T1000 (cell line): Measurements from ENCODE around the gene ITM2B.
"Not testable (repeated sequence)": the region's sequence is repeated elsewhere in the genome, so short reads cannot be mapped to it uniquely, and the experiment has no call there.

Experiments used
- DNase-seq: peaks from one replicate; lab custom pipeline; 2025; ENCODE audit warnings: mixed read lengths; lab: John Stamatoyannopoulos, UW

Gene ITM2B

DNA sequence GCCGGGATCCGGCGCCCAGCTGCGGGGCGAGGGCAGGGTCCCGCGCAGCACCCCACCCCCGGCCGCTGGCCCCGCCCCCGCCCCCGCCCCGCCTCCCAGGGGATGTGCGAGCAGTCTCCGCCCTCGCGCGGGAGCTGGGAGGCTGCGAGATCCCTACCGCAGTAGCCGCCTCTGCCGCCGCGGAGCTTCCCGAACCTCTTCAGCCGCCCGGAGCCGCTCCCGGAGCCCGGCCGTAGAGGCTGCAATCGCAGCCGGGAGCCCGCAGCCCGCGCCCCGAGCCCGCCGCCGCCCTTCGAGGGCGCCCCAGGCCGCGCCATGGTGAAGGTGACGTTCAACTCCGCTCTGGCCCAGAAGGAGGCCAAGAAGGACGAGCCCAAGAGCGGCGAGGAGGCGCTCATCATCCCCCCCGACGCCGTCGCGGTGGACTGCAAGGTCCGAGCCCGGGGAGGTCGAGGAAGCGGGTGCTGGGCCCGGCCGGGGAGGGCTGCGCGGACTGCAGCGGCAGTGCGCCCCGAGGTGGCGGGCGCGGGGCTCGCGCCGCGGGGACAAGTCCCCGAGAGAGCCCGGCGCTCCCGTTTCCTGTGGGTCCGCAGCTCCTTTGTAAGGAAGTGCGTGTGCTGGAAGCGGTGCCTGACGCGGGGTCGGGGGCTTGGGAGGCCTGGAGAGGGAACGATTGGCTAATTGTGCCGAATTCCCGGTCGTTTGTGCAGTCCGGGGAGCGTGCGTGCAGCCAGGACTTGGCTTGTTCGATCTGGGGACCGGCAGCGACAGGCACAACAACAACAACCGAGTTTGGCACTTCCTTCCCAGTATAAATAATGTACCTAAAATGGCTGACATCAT lies at the start of gene ITM2B:
Gene ITM2B (plus strand): TSS at position 161 of the 843 bp plus-strand sequence. CDS start 155 bp downstream, at position 316.
- no peak for DNase-seq

DNA sequence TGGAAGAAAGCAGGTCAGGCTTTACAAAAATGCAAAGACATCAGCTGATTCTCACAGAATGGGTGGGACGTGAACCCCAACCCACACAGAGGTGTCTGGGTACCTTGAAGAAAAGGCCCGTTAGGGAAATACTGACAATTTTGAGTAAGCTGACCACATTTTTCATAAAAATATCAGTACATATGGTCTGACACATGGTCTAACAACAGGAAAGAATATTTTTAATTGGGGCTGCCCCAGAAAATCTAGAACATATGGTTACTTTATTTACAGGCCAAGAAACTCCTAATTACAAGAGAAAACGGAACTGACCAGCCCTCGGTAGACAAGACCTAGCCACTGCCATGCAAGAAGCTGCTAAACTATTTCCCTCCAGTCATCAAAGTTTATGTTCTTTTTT lies 48.7 kb upstream of the ITM2B start:
- DNase-seq: no peak

DNA sequence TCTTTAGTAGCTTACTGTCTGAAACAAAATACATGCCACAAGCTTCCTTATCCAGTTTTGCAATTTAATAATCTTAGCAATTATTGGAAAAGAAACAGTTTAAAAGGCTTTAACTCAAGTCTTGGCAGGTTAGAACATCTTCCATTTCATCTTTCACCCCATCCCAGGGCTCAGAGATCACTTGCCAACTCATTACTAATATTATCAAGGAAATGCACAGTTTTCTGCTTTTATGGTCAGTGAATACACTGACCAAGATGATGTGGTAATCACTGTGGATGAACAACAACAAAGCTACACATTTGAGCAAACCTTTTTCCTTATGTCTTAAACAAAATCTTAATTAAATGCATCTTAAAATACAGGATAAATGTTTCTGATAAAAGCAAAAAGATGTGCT lies 48.0 kb upstream of the ITM2B start:
- DNase-seq: no peak

DNA sequence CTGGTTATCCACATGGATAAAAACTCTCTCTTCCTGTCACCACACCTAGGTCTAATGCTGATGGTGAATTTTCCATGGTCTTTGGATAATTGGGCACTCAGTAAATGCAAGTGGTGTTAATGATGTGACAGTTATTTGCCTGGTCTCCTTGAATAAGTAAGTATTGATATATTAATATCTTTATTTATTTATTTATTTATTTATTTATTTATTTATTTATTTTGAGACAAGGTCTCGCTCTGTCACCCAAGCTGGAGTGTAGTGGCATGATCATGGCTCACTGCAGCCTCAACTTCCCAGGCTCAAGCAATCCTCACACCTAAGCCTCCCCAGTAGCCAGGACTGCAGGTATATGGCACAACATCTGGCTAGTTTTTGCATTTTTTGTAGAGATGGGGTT lies 46.3 kb upstream of the ITM2B start:
- DNase-seq: no peak

DNA sequence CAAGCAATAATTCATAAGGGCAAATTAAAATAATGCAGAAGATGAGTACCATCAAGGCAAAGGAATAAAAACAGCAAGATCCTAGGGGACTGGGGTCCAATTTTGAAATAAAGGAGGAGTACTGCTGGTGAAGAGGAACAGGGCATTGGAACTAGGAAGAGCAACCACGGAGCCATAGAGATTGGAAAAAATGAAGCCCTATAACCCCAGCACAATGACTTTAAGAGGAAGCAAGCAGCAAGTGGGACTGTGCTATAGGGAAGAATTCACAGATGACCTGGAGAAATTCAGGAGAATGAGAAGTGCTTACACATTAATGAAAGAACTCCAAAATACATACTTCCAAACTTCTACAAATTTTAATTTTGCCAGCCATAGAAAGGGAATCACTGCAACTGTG lies 44.9 kb upstream of the ITM2B start:
- no peak for DNase-seq

DNA sequence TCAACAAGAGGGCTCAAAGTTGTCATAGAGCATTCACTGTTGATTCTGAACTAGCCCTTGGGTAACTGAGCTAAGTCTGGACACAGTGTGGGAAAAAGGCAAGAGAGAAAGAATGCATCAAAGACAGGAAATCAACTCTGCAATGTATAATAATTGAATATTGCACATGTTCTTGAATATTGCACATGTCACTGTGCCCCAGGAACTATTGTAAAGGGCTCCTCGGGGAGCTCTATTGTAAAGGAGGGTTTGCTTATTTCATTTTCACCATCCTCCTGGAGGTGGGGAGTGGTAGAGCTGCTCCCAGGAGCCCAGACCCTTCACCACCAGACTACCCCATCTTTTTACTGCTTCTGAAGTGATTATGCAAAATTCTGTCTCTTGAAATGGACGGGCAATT lies 44.4 kb upstream of the ITM2B start:
- DNase-seq: no peak

DNA sequence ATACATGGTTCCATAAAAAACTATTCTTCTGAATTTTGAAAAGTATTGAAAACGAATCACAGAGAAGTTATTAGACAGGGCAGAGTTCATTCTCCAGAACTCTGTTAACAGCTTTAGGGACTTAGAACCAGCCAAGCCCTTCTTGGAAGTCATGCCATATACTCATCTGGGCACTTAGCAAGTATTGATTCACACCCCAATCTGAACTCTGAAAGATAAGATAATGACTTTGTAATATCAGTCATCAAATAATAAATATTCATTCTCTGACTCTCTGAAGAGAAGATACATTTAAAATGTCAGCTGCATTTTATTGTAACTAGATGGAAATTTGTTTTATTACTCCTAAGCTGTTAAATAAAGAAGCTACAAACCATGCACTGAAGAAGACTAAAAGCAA lies 43.8 kb upstream of the ITM2B start:
- DNase-seq: no peak

DNA sequence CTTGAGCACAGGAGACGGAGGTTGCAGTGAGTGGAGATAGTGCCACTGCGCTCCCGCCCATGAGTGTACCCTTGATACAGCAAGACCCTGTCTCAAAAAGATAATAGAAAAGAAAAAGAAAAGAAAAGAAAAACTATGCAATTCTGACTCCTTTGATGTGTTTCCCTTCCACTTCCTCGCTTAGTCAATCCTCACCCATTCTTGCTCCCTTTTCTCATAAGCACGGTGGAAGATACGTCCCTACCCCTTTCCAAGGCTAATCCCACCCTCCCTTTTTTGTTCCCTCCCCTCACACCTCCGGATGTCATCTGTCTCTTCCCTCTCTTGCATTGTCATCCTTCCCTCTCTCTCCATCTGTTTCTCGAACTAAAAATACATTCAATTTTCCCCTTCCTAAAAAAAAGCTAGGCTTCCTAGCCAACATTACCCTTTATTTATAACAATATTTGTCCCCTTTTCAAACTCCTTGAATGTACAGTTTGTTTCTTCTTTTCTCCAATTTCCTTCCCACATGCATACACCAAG lies 40.5 kb upstream of the ITM2B start:
- no peak for DNase-seq

DNA sequence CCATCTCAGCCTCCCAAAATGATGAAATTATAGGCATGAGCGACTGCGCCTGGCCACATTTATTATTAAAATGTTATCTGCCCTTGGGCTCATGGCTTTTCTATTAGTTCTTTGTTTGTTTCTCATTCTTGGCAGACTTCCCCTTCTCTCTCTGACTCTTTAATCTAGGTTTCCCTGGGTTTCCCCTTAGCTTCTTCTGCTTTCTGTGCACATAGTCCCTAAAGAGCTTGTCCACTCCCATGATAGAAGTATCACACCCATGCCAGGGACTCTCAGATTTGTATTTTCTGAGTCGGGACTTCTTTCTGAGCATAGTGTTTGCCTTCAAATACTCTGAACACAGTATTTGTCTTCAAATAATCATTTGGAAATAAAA lies 38.6 kb upstream of the ITM2B start:
- no peak for DNase-seq

DNA sequence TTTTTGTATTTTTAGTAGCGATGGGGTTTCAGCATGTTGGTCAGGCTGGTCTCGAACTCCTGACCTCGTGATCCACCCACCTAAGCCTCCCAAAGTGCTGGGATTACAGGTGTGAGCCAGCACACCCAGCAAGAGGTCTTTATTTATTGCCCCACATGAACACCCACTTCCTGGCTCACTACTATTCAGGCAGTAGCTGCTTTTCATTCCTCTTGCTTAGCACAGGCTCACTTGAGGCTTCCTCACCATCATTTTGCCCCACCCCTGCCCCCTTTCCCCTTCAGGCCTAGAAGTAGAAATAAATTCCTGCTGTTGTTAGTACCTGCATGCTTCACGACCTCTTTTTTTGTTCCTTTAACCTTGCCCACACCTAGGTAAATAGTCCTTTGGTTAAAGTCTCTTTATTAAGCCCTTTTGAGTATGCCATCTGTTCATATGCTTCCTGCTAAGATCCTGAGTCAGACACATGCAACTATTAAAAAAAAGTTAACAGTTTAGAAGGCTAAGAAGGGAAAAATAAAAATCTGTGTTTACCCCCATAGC lies 33.5 kb upstream of the ITM2B start:
- DNase-seq: no peak

DNA sequence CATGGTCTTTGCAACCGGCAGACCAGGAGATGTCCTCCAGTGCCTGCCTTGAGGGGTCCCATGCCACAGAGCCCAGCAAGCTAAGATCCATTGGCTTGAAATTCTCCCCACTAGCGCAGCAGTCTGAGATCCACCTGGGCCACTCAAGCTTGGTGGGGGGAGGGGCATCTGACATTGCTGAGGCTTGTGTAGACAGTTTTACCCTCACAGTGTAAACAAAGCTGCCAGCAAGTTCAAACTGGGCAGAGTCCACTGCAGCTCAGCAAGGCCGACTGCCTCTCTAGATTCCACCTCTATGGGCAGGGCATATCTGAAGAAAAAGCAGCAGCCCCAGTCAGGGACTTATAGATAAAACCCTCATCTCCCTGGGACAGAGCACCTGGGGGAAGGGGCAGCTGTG lies 32.0 kb upstream of the ITM2B start:
- DNase-seq: no peak

DNA sequence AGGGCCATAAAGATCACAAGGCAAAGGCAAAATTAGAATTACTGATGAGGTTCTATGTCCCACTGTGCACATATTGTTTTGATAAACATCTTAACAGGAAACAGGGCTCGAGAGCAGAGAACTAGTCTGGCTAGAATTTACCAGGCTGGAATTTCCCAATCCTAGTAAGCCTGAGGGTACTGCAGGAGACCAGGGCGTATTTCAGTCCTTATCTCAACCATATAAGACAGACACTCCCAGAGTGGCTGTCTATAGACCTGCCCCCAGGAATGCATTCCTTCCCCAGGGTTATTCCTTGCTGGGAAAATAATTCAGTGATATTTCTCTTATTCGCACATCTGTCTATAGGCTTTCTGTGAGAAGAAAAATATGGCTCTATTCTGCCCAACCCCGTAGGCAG lies 25.8 kb upstream of the ITM2B start:
- not testable (repeated sequence) for DNase-seq

DNA sequence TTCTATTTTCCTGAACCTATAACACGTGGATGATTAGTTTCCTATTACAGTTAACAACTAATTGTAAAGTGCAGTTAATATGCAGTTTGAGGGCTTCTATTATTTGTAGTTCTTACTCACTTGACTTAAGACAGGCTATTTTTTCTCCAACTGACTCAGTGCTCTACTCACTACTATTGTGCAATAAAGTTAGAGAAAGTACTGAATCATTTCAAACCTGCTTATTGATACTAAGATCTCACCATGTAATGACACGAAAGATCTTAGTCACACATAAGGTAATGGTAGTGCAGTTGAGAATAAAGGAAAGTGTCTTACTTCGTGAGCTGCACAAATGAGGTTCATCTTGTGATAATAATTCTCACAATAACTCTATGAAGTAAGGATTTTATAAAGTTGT lies 22.8 kb upstream of the ITM2B start:
- DNase-seq: no peak

DNA sequence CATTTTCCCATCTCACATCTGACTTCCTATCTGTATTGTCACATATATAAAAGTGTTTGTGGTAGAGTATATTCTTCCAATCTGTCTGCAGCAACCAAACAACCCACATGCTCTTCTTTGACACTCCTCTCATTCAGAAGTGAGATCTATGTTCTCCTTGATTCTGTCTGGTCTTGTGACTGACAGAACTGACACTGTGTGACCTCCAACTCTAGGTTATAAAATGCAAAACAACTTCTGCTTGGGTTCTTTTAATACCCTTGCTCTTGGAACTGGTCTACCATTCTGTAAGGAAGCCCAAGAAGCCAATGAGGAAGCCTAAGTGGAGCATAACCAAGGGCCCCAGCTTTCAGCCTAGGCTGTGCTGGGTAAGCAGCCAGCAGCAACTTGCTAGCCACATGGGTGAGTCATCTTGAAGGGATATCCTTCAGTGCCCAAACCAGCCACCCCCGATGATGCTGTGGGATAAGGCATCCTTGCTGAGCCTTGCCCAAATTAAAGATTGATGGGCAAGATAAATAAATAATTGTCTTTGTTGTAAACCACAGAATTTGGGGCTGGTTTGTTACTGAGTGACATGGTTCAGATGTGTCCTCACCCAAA lies 18.4 kb upstream of the ITM2B start:
- DNase-seq: no peak

DNA sequence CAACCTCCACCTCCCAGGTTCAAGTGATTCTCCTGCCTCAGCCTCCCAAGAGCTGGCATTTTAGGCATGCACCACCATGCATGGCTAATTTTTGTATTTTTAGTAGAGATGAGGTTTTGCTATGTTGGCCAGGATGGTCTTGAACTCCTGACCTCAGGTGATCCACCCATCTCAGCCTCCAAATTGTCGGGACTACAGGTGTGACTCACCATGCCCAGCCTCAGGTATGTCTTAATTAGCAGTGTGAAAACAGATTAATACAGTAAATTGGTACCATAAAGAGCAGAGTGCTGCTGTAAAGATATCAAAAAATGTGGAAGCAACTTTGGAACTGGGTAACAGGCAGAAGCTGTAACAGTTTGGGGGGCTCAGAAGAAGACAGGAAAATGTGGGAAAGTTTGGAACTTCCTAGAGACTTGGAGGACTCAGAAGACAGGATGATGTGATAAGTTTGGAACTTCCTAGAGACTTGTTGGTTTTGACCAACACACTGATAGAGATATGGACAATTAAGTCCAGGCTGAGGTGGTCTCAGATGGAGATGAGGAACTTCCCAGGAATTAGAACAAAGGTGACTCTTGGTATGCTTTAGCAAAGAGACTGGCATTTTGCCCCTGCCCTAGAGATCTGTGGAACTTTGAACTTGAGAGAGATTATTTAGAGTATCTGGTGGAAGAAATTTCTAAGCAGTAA lies 17.3 kb upstream of the ITM2B start:
- DNase-seq: not testable (repeated sequence)

DNA sequence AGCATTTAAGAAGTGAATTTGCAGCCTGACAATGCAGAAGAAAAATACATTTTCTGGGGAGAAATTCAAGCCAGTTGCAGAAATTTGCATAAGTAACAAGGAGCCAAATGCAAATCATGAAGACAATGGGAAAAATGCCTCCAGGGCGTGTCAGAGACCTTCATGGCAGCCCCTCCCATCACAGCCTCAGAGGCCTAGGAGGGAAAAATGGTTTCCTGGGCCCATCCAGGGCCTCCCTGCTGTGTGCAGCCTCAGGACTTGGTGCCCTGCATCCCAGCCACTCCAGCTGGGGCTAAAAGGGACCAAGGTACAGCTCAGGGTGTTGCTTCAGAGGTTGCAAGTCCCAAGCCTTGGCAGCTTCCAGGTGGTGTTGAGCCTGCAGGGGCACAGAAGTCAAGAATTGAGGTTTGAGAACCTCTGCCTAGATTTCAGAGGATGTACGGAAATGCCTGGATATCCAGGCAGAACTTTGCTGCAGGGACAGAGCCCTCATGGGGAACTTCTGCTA lies 16.7 kb upstream of the ITM2B start:
- DNase-seq: no peak

DNA sequence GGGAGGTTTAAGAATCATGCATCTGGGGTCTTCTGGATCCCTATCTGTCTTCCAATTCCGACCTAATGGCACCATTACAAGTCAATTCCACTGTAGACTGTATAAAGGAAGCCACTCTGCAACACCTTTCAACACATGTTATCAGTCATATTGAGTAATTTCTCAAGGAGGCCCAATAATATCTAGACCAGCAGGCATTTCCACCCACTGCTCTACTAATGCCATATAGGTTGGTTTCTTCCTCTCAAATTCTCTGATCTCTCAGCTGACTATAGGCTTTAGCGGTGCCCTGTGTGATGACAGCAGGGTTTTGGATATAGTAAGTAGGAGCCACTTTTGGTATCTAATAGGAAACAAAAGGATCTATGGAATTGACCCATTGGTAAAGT lies 12.4 kb upstream of the ITM2B start:
- no peak for DNase-seq

DNA sequence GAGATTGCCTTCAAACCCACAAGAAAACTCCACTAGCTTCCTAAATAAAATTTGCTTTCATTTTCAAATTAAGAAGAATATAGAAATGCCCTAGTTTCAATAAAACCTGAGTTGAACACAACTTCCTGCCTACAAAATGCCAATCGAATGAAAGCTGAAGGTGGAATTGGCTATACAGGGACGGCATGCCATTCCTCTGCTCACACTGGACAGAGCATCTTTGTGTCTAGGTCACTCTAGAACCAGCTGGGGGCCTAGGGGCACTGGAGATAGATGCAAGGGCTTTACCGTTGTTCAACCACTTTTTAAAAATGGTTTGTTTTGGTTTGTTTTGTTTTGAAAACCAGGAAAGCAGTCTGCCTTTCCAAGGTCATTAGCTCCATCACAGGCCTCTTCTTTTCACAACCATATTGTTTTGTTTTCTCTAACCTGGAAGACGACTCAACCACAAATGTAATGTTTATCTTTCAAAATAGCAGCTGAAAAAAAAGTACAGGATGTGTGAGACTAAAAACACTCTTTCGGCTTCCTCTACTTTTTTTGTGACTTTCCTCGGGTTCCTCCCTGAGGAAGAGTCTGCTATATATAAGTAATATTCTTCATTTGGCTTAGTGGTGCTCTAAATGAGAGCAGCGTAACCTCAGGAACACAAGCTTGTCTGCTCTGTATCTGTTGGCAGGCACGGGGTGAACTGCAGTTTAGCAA lies 11.9 kb upstream of the ITM2B start:
- no peak for DNase-seq

DNA sequence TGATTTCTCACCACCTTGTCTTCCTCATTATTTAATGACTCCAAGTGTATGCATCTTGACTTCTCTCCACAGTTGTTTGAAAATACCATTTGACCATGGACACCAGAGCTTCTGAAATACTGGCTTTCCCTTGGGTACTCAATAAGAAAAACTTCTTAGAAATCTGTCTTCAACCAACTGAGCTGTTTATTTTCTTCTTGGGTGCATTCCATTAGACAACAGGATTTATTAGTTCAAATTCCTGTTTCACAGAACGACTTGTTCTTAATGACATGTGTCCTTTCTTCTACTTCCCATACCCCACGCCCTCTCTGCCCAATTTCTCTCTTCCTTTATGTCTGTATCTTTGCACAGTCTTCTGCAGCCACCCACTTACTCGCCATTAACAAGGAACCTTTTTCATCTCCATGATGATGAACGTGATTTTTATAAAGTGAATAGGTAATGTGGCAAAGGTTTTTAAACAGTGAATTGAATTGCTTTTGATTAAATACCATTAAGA lies 11.3 kb upstream of the ITM2B start:
- no peak for DNase-seq

DNA sequence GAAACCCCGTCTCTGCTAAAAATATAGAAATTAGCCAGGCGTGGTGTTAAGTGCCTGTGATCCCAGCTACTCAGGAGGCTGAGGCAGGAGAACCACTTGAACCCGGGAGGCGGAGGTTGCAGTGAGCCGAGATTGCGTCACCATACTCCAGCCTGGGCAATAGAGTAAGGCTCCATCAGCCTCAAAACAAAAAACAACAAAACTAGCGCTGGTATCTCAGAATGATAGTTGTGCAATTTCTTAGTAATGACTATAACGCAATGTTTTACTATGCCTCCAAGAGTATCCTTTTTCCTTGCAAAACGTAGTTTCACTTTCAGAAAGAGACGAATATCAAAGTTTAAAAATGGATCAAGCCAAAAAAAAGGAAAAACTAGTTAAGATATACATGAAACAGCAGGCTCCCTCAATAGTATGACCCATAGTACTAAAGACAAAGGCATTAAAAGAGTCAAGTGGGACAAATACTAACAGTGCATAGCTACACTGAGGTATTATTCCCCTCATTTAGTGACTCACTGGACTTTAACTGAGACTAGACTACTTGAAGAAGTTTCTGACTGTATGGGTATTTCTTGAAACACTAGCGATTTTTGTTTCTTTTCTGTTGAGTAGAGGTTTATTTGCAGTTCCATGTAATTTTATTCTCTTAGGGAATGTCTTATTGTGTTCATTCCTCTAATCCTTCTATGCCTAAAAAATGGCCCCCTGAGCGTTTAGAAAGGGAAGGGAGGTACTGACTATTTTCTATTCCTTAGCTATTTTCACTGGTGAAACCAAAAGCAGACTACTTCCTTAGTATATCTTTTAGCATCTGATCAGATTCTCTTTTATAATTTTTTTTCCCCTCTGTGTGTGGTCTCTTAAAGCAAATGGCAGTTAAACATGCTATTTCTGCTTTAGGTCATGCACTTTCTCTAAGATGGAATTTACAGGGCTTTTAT lies 10.4 kb upstream of the ITM2B start:
- no peak for DNase-seq
